Thyroid gland (tissue), 4 donors: ENCODE measurements around the gene CREBBP.

Experiments used
- CTCF ChIP-seq, 6 experiments: fragments of 200-600 bp in 3 of 6; fragments of 450-650 bp in 3 of 6; sonication (generic) in 3 of 6; IDR thresholded peaks; one replicate each; pipeline ENCODE4 v1.5.1; 2016 to 2019; ENCODE audit warnings: antibody characterized with exemption in 6 of 6, mild to moderate bottlenecking in 2 of 6, inconsistent platforms in 1 of 6, moderate library complexity in 1 of 6
- POLR2A ChIP-seq, 2 donors: fragments of 450-650 bp; IDR thresholded peaks; one replicate each; pipeline ENCODE4 v1.6.1; 2017; ENCODE audit warnings: antibody characterized with exemption in 2 of 2, mild to moderate bottlenecking in 2 of 2, moderate library complexity in 1 of 2

DNA sequence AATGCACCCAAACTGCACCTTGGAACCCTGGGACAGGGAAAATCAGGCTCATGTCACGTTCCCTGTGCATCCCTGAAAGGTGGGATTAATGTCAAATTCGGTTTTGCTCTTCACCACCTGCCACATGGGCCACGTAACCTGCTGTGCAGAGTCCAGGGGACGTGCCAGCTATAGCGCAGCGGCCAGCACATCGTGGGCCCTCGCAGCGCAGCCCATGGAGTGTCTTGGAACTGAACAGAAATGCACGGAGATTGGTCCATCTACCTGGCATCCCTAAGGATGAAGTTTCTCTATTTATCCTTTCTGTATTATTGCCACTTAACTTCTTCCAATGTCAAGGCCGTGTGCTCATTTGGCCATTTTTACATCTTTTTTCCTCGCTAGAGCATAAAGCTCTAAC lies 95.1 kb downstream of the CREBBP start:
- no peak for TF ChIP-seq CTCF (IDR thresholded peaks at IDR 0.05)
- no peak for TF ChIP-seq POLR2A (IDR thresholded peaks at IDR 0.05)
